PC-9 (cell line): ENCODE data around the gene HDHD5. TPM values are rescaled to one million over a fixed set of nuclear protein-coding genes. Genes with fewer than 3 reads are reported as not detected.
"Not testable (repeated sequence)": the region's sequence is repeated elsewhere in the genome, so short reads cannot be mapped to it uniquely, and the experiment has no call there.

Source experiments
- BruUV-seq: library from RNA; stranded (reverse); fragments of 400-500 nt; replicated peaks from 2 replicates; lab custom pipeline; 2021; lab: Mats Ljungman, UMichigan
- CTCF ChIA-PET: fragments of 300-600 bp; sonication (Branson Sonifier 250); formaldehyde crosslinking; loops from one replicate; lab custom pipeline; 2022; ENCODE audit warnings: antibody characterized with exemption; lab: Charles Lee
- POLR2A ChIA-PET: fragments of 300-600 bp; sonication (Branson Sonifier 250); formaldehyde crosslinking; loops from one replicate; lab custom pipeline; 2022; ENCODE audit warnings: antibody characterized with exemption; ENCODE audit not compliant: unreplicated experiment; lab: Charles Lee
- DNase-seq, 2 experiments: peaks; one replicate each; pipeline versions ENCODE4 v3.0.0 to v3.0.0-alpha.2; 2015 to 2022; ENCODE audit warnings: mixed read lengths in 1 of 2
- H2AFZ ChIP-seq: fragments of 200-600 bp; sonication (generic); 2 replicates; pipeline ENCODE4 v1.8.1; 2017; ENCODE audit warnings: antibody characterized with exemption
- H3F3A ChIP-seq: fragments of 200-600 bp; sonication (generic); 2 replicates; pipeline ENCODE4 v1.8.1; 2017; ENCODE audit warnings: antibody characterized with exemption, mild to moderate bottlenecking, low read depth; ENCODE audit not compliant: insufficient read depth
- H3K27ac ChIP-seq: fragments of 200-600 bp; sonication (generic); 2 replicates; pipeline ENCODE4 v1.6.1; 2016; ENCODE audit warnings: mixed run types
- H3K27me3 ChIP-seq: fragments of 200-600 bp; sonication (generic); 2 replicates; pipeline ENCODE4 v1.6.1; 2016; ENCODE audit warnings: low read depth, mixed run types; ENCODE audit not compliant: insufficient read depth
- H3K36me3 ChIP-seq: fragments of 200-600 bp; sonication (generic); 2 replicates; pipeline ENCODE4 v1.6.1; 2016; ENCODE audit warnings: low read depth, mixed run types
- H3K4me1 ChIP-seq: fragments of 200-600 bp; sonication (generic); replicated peaks from 2 replicates; pipeline ENCODE4 v1.6.1; 2016; ENCODE audit warnings: mixed run types; ENCODE audit not compliant: insufficient read depth
- H3K4me2 ChIP-seq: fragments of 200-600 bp; sonication (generic); 2 replicates; pipeline ENCODE4 v1.6.1; 2017; ENCODE audit warnings: mixed run types
- H3K4me3 ChIP-seq: fragments of 200-600 bp; sonication (generic); 2 replicates; pipeline ENCODE4 v1.6.1; 2016; ENCODE audit warnings: mixed run types
- H3K79me2 ChIP-seq: fragments of 200-600 bp; sonication (generic); 2 replicates; pipeline ENCODE4 v1.6.1; 2017; ENCODE audit warnings: low read depth, mixed run types
- H3K9me2 ChIP-seq: fragments of 200-600 bp; sonication (generic); 2 replicates; pipeline ENCODE4 v1.8.1; 2017; ENCODE audit warnings: mild to moderate bottlenecking; ENCODE audit not compliant: insufficient read depth
- H3K9me3 ChIP-seq: fragments of 200-600 bp; sonication (generic); 2 replicates; pipeline ENCODE4 v1.8.1; 2016; ENCODE audit warnings: low read depth; ENCODE audit not compliant: insufficient read depth
- H4K20me1 ChIP-seq: fragments of 200-600 bp; sonication (generic); 2 replicates; pipeline ENCODE4 v1.8.1; 2017; ENCODE audit not compliant: insufficient read depth
- CTCF ChIP-seq: fragments of 200-600 bp; sonication (generic); conservative IDR thresholded peaks from 2 replicates; pipeline ENCODE4 v1.6.1; 2017; ENCODE audit warnings: mixed run types, antibody characterized with exemption, mild to moderate bottlenecking, moderate library complexity
- EZH2 ChIP-seq: fragments of 200-600 bp; sonication (generic); IDR thresholded peaks from 2 replicates; pipeline ENCODE4 v1.8.0; 2017; ENCODE audit warnings: antibody characterized with exemption, low read depth
- intact Hi-C: fragments of 100-400 bp; cut with micrococcal nuclease; formaldehyde crosslinking; loops from one replicate; pipeline ENCODE4 v1.10.0; 2022; ENCODE audit not compliant: unreplicated experiment
- total RNA-seq: library from RNA; stranded (reverse); gene quantifications from 2 replicates; pipeline ENCODE4 v1.2.3, GENCODE V29; 2021

The HDHD5 gene
- total RNA-seq, 1 experiment from 2014 or later, result 26.5 TPM

GRCh38 chr22:17149076-17149815 lies 9.8 kb downstream of the HDHD5 start:
- no peak for TF ChIP-seq CTCF
- TF ChIP-seq EZH2, result no peak
- H3K9me2 ChIP-seq, result no peaks in the 10 kb centered on the region
- CTCF ChIA-PET, result no interaction called here

GRCh38 chr22:17147458-17147857 lies 11.6 kb downstream of the HDHD5 start:
- H4K20me1 ChIP-seq, CTCF ChIA-PET, H2AFZ ChIP-seq: not testable (repeated sequence)

More at GRCh38 chr22:17149076-17149815, 9.8 kb downstream of the HDHD5 start:
- H3K4me2 ChIP-seq, result no peak overlapping the region
- no peak overlapping the region for H3K4me3 ChIP-seq
- H3K79me2 ChIP-seq, result peaks cover 10% of the 10 kb centered on the region; the same call in 1 of the 2 replicates
- peak in 1 of 2 experiments; percentile 2 for DNase-seq
- H4K20me1 ChIP-seq, result 0 out of 2 replicates have a peak, but pooled peaks cover 2% of the 10 kb centered on the region
- no peaks in the 10 kb centered on the region for H3K9me3 ChIP-seq
- intact Hi-C loops, result no loop called here
- H3K27ac ChIP-seq, result no peak overlapping the region
- POLR2A ChIA-PET, result no interaction called here
- H3K4me1 ChIP-seq, result no peaks in the 10 kb centered on the region
- no peak overlapping the region for H2AFZ ChIP-seq
- H3K27me3 ChIP-seq, result no peaks in the 10 kb centered on the region
- no peaks in the 10 kb centered on the region for H3F3A ChIP-seq
- BruUV-seq, result no TSS peak
- H3K36me3 ChIP-seq, result no peaks in the 10 kb centered on the region

GRCh38 chr22:17145021-17145680 lies 13.9 kb downstream of the HDHD5 start:
- BruUV-seq, result no TSS peak
- Histone ChIP-seq H3K4me3 (no peak overlapping the region), H3K4me1 (no peaks in the 10 kb centered on the region), H3K9me3 (no peaks in the 10 kb centered on the region), H3K79me2 (no peaks in the 10 kb centered on the region), H2AFZ (no peak overlapping the region), H3K36me3 (no peaks in the 10 kb centered on the region), H3K27ac (no peak overlapping the region), H3F3A (no peaks in the 10 kb centered on the region), H3K4me2 (no peak overlapping the region), H3K27me3 (no peaks in the 10 kb centered on the region), H3K9me2 (no peaks in the 10 kb centered on the region), H4K20me1 (no peaks in the 10 kb centered on the region)
- intact Hi-C loops, result no loop called here
- CTCF ChIA-PET, result no interaction called here
- TF ChIP-seq CTCF (no peak), EZH2 (no peak)
- POLR2A ChIA-PET, result no interaction called here
- no peak for DNase-seq

More at GRCh38 chr22:17147458-17147857, 11.6 kb downstream of the HDHD5 start:
- H3K9me3 ChIP-seq, H3K4me3 ChIP-seq, H3F3A ChIP-seq, intact Hi-C loops, H3K27ac ChIP-seq, DNase-seq, H3K4me2 ChIP-seq, H3K4me1 ChIP-seq, H3K27me3 ChIP-seq, H3K9me2 ChIP-seq, POLR2A ChIA-PET, H3K79me2 ChIP-seq, H3K36me3 ChIP-seq, BruUV-seq: not testable (repeated sequence)
